Kasumi-1 (cell line): Measurements from ENCODE around the gene HOMER1.

Source experiments
- DNase-seq, 2 experiments: peaks; one replicate each; lab custom pipeline; 2025; lab: John Stamatoyannopoulos, UW

Gene HOMER1

DNA sequence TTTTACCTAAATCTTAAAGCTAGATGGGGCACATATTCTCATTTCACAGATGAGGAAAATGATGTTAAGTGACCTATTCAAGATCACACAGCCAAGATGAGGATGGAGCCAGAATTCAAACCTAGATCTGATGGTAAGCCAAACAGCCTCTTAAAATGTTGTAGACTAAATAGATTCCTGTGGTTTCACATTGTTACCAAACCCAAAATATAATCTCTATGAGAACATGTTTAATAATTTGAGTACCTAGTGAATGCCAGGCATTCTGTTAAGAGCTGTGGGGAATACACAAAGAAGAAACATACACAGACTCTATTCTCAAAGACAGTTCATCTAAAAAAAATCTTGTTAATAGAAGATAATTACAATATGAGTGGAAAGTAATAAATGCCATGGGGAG lies 25.2 kb downstream of the HOMER1 start:
- DNase-seq = no peak

- no peak for DNase-seq
Measured at GRCh38 chr5:79488058-79488457, 25.9 kb downstream of the HOMER1 start.

GRCh38 chr5:79487251-79487650 lies 26.7 kb downstream of the HOMER1 start:
- DNase-seq = no peak

GRCh38 chr5:79486116-79486515 lies 27.8 kb downstream of the HOMER1 start:
- DNase-seq = no peak

- DNase-seq = no peak
Measured at GRCh38 chr5:79484731-79485130, 29.2 kb downstream of the HOMER1 start.

DNA sequence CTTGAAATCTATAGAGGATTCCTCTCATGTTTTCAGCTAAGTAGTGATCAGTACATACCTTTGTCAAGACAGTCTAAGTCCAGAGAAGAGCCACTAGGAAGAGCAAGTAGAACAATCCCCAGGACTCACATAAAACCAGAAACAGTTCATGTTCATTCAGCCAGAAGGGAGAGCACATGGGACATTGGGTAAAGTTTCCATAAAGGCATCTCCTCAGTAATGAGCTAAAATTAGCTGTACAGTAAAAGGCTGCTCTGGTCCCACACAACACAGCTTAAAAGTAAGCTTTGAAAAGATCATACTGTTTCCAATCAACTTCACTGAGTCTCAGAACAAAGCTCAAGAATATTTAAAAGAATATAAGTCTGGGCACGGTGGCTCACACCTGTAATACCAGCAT lies 32.4 kb downstream of the HOMER1 start:
- DNase-seq = no peak

- no peak for DNase-seq
Measured at GRCh38 chr5:79480991-79481390, 32.9 kb downstream of the HOMER1 start.

DNA sequence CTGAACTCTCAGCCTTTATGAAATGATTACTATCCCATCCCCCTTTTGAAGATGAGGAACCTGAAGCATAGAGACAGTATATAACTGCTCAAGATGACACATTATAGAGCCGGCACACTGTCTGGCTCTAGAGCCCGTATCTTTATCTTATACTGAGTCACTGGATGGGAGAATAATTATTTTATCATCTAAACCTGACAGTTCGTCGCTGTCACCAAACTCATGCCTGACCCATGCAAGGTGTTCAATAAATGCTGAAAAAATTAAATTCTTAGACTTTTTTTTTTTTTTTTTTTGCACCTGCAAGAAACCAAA lies 38.8 kb downstream of the HOMER1 start:
- no peak for DNase-seq

GRCh38 chr5:79474367-79475151 lies 39.4 kb downstream of the HOMER1 start:
- DNase-seq = no peak

GRCh38 chr5:79471556-79471955 lies 42.4 kb downstream of the HOMER1 start:
- no peak for DNase-seq

DNA sequence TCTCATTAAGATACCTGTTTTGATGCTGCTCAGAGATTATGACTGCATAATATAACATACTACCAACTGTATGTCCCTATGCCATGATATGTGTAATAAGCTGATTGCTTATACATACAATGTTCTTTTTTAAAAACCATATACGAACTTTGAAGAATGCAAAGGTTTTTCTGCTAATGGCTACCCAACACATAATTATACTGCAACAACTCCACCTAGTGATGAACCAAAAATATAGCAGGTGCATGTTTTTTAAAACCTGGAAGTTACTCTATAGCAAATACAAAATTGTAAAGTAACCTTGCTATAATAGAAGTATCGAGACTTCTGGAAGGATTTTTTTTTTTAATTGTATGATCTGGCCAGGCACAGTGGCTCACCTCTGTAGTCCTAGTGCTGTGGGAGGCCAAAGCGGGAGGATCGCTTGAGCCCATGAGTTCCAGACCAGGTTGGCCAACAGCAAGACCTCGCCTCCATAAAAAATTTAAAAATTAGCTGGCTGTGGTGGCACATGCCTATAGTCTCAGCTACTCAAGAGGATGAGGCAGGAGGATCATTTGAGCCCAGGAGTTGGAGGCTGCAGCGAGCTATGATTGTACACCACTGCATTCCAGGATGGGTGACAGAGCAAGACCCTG lies 49.1 kb downstream of the HOMER1 start:
- DNase-seq = peak; percentile 69 to 75

GRCh38 chr5:79464278-79464677 lies 49.7 kb downstream of the HOMER1 start:
- DNase-seq = no peak

DNA sequence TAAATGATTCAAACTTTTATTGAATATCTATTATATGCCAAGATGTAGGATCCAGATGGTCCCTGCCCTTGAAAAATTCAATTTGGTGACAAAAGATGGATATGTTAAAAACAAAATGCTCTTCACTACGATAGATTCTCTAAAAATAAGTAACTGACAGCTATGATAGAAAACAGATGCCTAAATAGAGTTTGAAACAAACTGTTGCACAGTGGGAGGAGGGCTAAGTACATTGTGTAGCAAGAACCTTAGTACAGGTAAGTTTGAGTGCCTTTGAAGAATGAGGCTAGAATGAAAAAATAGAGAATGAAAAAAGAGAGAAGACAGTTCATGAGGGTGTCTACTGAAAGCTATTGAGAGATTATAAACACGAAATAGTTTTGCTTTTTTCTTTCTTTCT lies 54.3 kb downstream of the HOMER1 start:
- DNase-seq = no peak

- DNase-seq = no peak
Measured at GRCh38 chr5:79456890-79457583, 56.9 kb downstream of the HOMER1 start.

GRCh38 chr5:79456400-79456799 lies 57.5 kb downstream of the HOMER1 start:
- DNase-seq = no peak

DNA sequence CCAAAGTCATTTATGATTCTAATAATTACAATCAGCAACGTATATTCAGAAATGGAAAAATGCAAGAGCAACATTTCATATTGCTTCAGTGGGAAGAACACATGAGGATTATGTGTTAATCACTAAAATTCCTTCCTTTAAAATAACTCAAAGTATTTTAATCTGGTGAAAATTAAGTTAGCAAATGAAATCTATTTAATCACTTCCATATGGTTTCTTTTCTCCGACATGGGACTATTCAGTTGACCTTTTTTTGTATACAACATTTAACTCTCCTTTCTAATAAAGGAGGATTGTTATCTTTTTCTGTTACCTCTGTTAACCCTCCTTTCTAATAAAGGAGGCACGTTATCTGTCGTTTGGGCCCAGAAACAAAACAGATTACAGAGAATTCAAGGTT lies 59.9 kb downstream of the HOMER1 start:
- DNase-seq = no peak

GRCh38 chr5:79448336-79448735 lies 65.6 kb downstream of the HOMER1 start:
- no peak for DNase-seq

DNA sequence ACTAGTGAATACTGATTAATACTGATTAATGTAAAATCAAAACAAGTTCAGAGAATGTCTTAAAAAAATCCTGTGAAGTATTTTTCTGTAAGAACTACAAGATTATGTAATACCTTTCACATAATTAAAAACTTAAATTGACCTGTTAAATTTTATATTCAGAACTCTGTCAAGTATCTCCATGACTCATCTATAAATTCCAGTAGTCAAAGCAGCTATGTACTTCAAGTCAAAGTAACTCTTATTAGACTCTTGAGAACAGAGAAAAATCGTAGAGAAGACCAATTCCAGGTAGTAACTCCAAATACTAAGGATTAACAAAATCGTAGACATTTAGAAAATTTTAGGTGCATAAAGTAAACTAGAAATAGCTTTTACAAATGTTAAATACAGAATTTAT lies 77.1 kb downstream of the HOMER1 start:
- no peak for DNase-seq

DNA sequence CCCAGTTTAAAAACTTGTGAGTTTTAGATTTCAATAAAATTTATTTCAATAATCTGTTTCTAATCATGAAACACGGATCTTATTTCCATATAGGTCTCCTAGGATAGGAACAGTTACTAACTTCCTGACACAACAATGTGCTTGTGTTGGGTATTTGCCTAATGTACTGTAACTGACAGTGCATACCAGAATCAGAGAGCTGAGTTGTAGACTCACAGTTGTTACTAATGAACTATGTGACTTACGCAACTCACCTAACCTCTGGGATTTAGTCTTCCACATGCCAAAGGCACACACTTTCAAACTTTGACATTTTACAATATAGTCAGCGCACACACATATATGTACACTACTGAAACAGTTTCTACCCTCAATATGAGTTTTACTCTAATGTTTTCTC lies 77.7 kb downstream of the HOMER1 start:
- DNase-seq = no peak

DNA sequence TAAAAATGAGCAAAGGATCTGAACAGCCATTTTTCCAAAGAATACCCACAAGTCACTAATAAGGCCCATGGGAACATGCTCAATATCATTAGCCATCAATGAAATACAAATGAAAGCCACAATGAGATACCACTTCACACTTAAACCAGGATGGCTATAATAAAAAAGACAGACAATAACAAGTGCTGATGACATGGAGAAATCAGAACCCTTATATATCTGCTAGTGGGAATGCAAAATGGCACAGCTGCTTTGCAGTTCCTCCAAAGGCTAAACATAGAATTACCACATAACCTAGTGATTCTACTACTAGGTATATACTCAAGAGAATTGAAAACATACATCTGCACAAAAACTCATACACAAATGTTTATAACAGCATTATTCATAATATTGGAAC lies 83.7 kb downstream of the HOMER1 start:
- DNase-seq = no peak

DNA sequence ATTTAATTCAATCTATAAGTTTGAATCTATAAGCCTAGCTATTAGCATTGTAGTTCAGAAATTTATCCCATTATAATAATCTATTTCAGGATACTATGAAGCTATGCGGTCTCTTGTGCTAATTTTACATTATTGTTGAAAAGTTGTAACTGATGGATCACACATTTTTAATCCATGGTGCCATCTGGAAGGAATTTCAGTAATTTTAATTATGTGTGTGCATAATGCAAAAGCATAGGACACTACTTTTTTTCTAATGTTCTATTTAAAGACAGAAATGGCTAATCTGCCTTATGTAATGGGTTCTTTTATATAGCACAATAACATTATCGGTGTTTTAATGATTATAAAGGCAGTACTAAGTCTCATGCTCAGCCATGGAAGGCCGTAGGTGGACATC lies 90.6 kb downstream of the HOMER1 start:
- no peak for DNase-seq

DNA sequence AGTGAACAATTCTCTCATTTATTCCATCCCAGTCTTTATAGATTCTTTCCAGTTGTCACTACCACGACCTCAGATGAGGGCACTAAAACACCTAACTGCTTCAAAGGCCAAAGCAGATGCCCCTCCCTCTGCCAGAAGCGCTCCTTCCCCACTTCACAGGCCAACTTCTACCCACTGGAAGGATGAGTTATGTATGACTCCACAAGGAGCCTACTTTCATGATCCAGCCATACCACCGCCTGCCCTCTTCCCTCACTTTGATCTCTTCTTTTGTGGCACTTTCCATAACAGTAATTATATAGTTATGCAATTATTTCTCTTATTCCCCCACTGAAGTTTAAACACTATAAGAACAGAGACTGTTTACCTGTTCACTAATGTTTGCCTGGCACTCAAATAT lies 93.7 kb downstream of the HOMER1 start:
- DNase-seq = no peak

GRCh38 chr5:79418276-79418675 lies 95.7 kb downstream of the HOMER1 start:
- DNase-seq = no peak
